Effector memory CD8-positive, alpha-beta T cell (primary cell): Measurements from ENCODE around the gene CNGA4.

Experiments
- ATAC-seq: fragments of 150-1000 bp; cut with Tn5 transposase; replicated peaks from 2 replicates; pipeline ENCODE4 v1.10.0; 2021; ENCODE audit warnings: mild to moderate bottlenecking, moderate library complexity
- DNase-seq, 3 experiments: peaks; one replicate each; pipeline ENCODE4 v3.0.0; 2021
- H3K27ac Mint-ChIP-seq, 2 donors: one replicate each; pipeline ENCODE4 v1.8.0; 2022; ENCODE audit warnings: mild to moderate bottlenecking in 2 of 2, mixed read lengths in 2 of 2, moderate library complexity in 2 of 2
- H3K27me3 Mint-ChIP-seq, 2 donors: one replicate each; pipeline ENCODE4 v1.8.0; 2022; ENCODE audit warnings: mixed read lengths in 2 of 2
- H3K36me3 Mint-ChIP-seq: one replicate; pipeline ENCODE4 v1.8.0; 2022; ENCODE audit warnings: mild to moderate bottlenecking, moderate library complexity, mixed read lengths; ENCODE audit not compliant: insufficient read depth
- H3K4me1 Mint-ChIP-seq, 2 donors: one replicate each; pipeline ENCODE4 v1.8.0; 2022; ENCODE audit warnings: low read depth in 2 of 2, mixed read lengths in 2 of 2
- H3K4me3 Mint-ChIP-seq, 2 donors: one replicate each; pipeline ENCODE4 v1.8.0; 2022; ENCODE audit warnings: mild to moderate bottlenecking in 2 of 2, mixed read lengths in 2 of 2, moderate library complexity in 2 of 2
- H3K9me3 Mint-ChIP-seq, 2 donors: one replicate each; pipeline ENCODE4 v1.8.0; 2022; ENCODE audit warnings: mixed read lengths in 2 of 2

Gene CNGA4

DNA sequence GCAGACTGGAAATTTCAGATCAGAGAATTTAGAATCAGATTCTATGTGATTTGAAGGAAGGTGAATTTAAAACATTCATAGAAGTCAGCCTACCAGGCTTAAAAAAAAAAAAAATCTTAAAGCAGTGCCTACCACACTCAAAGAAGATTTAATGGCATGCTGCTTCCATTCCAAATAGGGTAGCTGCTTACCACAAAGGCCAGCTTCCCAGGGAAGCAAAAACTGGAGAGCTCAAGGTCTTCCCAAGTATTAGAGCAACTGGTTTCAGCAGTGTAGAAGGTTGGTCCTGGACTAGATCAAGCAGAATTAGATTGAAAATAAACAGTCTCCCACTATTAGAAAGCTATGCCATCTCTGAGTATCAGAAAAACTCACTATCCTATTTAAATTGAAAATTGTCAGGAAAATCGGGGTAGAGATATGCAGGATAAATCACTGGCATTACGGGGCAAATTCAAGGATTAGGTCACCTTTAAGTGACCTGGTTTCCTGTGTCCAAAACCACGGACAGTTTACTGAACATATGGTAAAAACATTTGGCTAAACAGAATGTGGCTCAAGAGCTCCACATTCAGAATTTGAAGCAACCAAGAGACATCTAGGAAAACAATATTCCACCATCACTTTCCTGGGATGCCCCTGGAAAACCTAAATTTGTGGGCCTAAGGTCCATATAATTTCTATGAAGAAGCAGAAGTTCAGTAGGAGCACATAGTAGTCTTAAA lies 32.3 kb upstream of the CNGA4 start:
- H3K4me1 Mint-ChIP-seq: peaks cover 27 to 31% of the 10 kb centered on the region in 2 donors
- peak overlapping the region in 1 of 2 donors; percentile 59 for H3K27ac Mint-ChIP-seq
- DNase-seq (no peak), ATAC-seq (no peak)
- H3K27me3 Mint-ChIP-seq: no peaks in the 10 kb centered on the region
- H3K9me3 Mint-ChIP-seq: no peaks in the 10 kb centered on the region
- H3K4me3 Mint-ChIP-seq: no peak overlapping the region
- H3K36me3 Mint-ChIP-seq: peaks cover 31% of the 10 kb centered on the region

- Mint-ChIP-seq H3K36me3 (peaks cover 31% of the 10 kb centered on the region), H3K4me1 (peaks cover 3 to 13% of the 10 kb centered on the region in 2 donors), H3K4me3 (no peak overlapping the region), H3K27ac (no peak overlapping the region), H3K9me3 (no peaks in the 10 kb centered on the region), H3K27me3 (no peaks in the 10 kb centered on the region)
- no peak for DNase-seq
- no peak for ATAC-seq
Measured at GRCh38 chr11:6209801-6210200, 29.1 kb upstream of the CNGA4 start.

- Mint-ChIP-seq H3K27ac (peak overlapping the region in 1 of 2 donors; percentile 30), H3K27me3 (no peaks in the 10 kb centered on the region), H3K4me3 (no peak overlapping the region), H3K36me3 (peaks cover 30% of the 10 kb centered on the region), H3K9me3 (no peaks in the 10 kb centered on the region), H3K4me1 (peaks cover 3 to 8% of the 10 kb centered on the region in 2 donors)
- DNase-seq (no peak), ATAC-seq (no peak)
Measured at GRCh38 chr11:6210274-6210955, 28.5 kb upstream of the CNGA4 start.

- DNase-seq: no peak
- H3K4me3 Mint-ChIP-seq: no peak overlapping the region
- ATAC-seq: no peak
- no peak overlapping the region for H3K27ac Mint-ChIP-seq
- peaks cover 33% of the 10 kb centered on the region for H3K36me3 Mint-ChIP-seq
- H3K4me1 Mint-ChIP-seq: peaks cover 0 to 5% of the 10 kb centered on the region in 2 donors
- H3K27me3 Mint-ChIP-seq: no peaks in the 10 kb centered on the region
- H3K9me3 Mint-ChIP-seq: no peaks in the 10 kb centered on the region
Measured at GRCh38 chr11:6214530-6214929, 24.4 kb upstream of the CNGA4 start.

DNA sequence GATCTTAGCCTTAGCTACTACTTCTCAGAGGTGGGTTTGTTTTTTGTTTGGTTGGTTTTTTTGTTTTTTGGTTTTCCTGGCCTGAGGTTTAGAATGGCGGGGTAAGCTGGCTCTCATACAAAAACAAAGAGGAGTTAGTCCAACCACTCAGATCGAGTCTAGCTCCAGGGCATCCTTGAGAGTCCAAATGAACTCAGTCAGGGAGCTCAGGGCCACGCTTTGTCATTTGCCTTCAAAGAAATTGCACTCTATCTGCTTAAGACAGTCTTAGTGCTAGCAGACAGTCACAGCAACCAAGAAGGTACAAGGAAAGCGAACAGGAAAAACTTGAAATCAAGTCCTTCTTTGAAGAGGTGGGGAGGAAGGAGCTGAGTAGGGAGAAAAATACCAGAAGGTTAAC lies 22.4 kb upstream of the CNGA4 start:
- H3K36me3 Mint-ChIP-seq: peaks cover 33% of the 10 kb centered on the region
- ATAC-seq: no peak

GRCh38 chr11:6217722-6218121 lies 21.2 kb upstream of the CNGA4 start:
- H3K4me1 Mint-ChIP-seq: peaks cover 0 to 3% of the 10 kb centered on the region in 2 donors
- DNase-seq (no peak), ATAC-seq (no peak)
- peak overlapping the region in 1 of 2 donors; percentile 17 for H3K27ac Mint-ChIP-seq
- no peaks in the 10 kb centered on the region for H3K27me3 Mint-ChIP-seq
- peaks cover 46% of the 10 kb centered on the region for H3K36me3 Mint-ChIP-seq
- H3K9me3 Mint-ChIP-seq: no peaks in the 10 kb centered on the region
- H3K4me3 Mint-ChIP-seq: no peak overlapping the region

More for the DNA sequence above, 22.4 kb upstream of the CNGA4 start:
- H3K27ac Mint-ChIP-seq: no peak overlapping the region
- peaks cover 0 to 3% of the 10 kb centered on the region in 2 donors for H3K4me1 Mint-ChIP-seq
- H3K4me3 Mint-ChIP-seq: no peak overlapping the region
- H3K27me3 Mint-ChIP-seq: no peaks in the 10 kb centered on the region
- no peaks in the 10 kb centered on the region for H3K9me3 Mint-ChIP-seq
- DNase-seq: no peak

- no peak for DNase-seq
- Mint-ChIP-seq H3K36me3 (peaks cover 46% of the 10 kb centered on the region), H3K4me1 (peaks cover 0 to 3% of the 10 kb centered on the region in 2 donors), H3K9me3 (no peaks in the 10 kb centered on the region), H3K27me3 (no peaks in the 10 kb centered on the region), H3K27ac (peak overlapping the region in 1 of 2 donors; percentile 6), H3K4me3 (no peak overlapping the region)
- ATAC-seq: no peak
Measured at GRCh38 chr11:6219359-6219758, 19.5 kb upstream of the CNGA4 start.

DNA sequence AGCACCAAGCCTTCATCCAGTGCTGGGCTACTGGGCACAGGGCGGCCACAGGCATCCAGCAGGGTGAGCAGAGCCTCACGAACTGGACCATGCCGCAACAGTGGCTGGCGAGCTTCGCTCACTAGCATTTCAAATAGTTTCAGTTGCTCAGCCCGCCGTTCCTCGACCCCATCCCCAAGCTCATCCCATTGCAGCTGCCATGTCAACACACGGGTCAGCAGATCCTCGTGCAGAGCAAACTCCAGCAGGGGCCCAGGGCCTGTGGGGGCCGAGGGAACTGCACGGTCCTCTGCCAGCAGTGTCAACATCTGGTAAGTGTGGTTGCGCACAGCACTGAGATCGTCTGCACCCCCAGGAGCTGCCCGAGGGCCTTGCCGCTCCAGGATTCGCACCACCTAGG lies 15.0 kb upstream of the CNGA4 start:
- Mint-ChIP-seq H3K27me3 (no peaks in the 10 kb centered on the region), H3K36me3 (peaks cover 37% of the 10 kb centered on the region), H3K27ac (no peak overlapping the region), H3K9me3 (no peaks in the 10 kb centered on the region), H3K4me1 (peaks cover 26 to 42% of the 10 kb centered on the region in 2 donors), H3K4me3 (no peak overlapping the region)
- no peak for ATAC-seq
- DNase-seq: no peak

DNA sequence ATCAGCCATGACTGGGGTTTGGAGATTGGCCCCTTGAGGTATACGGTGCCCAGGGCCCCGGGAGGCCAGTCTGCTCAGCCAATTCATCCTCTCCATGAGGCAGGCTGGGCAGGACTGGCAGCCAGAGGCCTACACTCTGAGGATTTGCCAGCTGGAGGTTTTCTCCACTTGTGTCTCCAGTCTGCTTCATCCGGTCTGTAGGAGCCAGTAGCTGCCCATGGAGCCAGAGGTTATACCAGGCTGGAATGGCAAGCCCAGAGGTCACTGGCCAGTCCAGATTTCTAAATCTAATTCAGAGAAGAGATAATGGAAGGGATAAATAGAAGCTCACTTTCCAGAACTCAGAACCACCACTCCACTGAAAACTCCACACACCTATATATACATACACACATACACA lies 14.5 kb upstream of the CNGA4 start:
- Mint-ChIP-seq H3K36me3 (peaks cover 32% of the 10 kb centered on the region), H3K27ac (no peak overlapping the region), H3K4me1 (peaks cover 32 to 47% of the 10 kb centered on the region in 2 donors), H3K27me3 (no peaks in the 10 kb centered on the region), H3K4me3 (no peak overlapping the region), H3K9me3 (no peaks in the 10 kb centered on the region)
- ATAC-seq: no peak
- no peak for DNase-seq

- Mint-ChIP-seq H3K36me3 (peaks cover 26% of the 10 kb centered on the region), H3K27me3 (no peaks in the 10 kb centered on the region), H3K4me1 (peaks cover 38 to 53% of the 10 kb centered on the region in 2 donors)
Measured at GRCh38 chr11:6225024-6225423, 13.9 kb upstream of the CNGA4 start.

GRCh38 chr11:6225896-6226295 lies 13.0 kb upstream of the CNGA4 start:
- ATAC-seq (no peak), DNase-seq (no peak)
- no peak overlapping the region for H3K4me3 Mint-ChIP-seq
- no peaks in the 10 kb centered on the region for H3K9me3 Mint-ChIP-seq
- peaks cover 20% of the 10 kb centered on the region for H3K36me3 Mint-ChIP-seq
- no peaks in the 10 kb centered on the region for H3K27me3 Mint-ChIP-seq
- peaks cover 47 to 62% of the 10 kb centered on the region in 2 donors for H3K4me1 Mint-ChIP-seq
- peak overlapping the region in 1 of 2 donors; percentile 12 for H3K27ac Mint-ChIP-seq

More at GRCh38 chr11:6225024-6225423, 13.9 kb upstream of the CNGA4 start:
- Mint-ChIP-seq H3K9me3 (no peaks in the 10 kb centered on the region), H3K27ac (peak overlapping the region in 1 of 2 donors; percentile 2), H3K4me3 (no peak overlapping the region)
- ATAC-seq (no peak), DNase-seq (no peak)

DNA sequence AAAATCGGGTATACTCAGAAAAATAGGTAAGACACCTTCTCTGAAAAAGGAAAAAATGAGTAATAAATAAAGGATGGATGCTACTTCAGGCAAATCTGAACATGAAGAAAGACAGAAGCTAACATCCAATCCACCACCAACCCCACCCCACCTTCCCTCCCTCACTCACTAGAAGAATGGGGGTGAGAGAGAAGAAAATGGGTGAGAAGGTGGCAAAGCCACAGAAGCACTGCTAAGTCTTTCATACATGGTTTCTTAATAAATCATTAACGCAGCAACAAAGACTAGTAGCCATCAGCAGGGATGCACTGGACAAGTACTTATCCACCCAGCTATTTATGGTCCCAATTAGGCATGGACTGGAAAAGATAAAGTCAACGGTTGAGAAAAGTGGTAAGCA lies 10.4 kb upstream of the CNGA4 start:
- DNase-seq: peak in 1 of 3 experiments; percentile 16
- H3K4me3 Mint-ChIP-seq: peak overlapping the region; percentile 3 to 80
- H3K36me3 Mint-ChIP-seq: peaks cover 6% of the 10 kb centered on the region
- H3K4me1 Mint-ChIP-seq: peaks cover 55 to 83% of the 10 kb centered on the region in 2 donors
- H3K27ac Mint-ChIP-seq: peak overlapping the region; percentile 39 to 89
- H3K9me3 Mint-ChIP-seq: no peaks in the 10 kb centered on the region
- peak; percentile 81 for ATAC-seq
- no peaks in the 10 kb centered on the region for H3K27me3 Mint-ChIP-seq

GRCh38 chr11:6229911-6230310 lies 9.0 kb upstream of the CNGA4 start:
- H3K4me1 Mint-ChIP-seq: peaks cover 61 to 90% of the 10 kb centered on the region in 2 donors
- peak overlapping the region; percentile 86 to 89 for H3K27ac Mint-ChIP-seq
- no peaks in the 10 kb centered on the region for H3K9me3 Mint-ChIP-seq

GRCh38 chr11:6232899-6233298 lies 6.0 kb upstream of the CNGA4 start:
- Mint-ChIP-seq H3K27me3 (no peaks in the 10 kb centered on the region), H3K4me3 (peak overlapping the region; percentile 45 to 89), H3K27ac (peak overlapping the region in 1 of 2 donors; percentile 73), H3K36me3 (peaks cover 17% of the 10 kb centered on the region), H3K4me1 (peaks cover 44 to 67% of the 10 kb centered on the region in 2 donors), H3K9me3 (no peaks in the 10 kb centered on the region)
- no peak for DNase-seq
- no peak for ATAC-seq

More at GRCh38 chr11:6229911-6230310, 9.0 kb upstream of the CNGA4 start:
- Mint-ChIP-seq H3K36me3 (peaks cover 8% of the 10 kb centered on the region), H3K4me3 (peak overlapping the region; percentile 70 to 80), H3K27me3 (no peaks in the 10 kb centered on the region)
- ATAC-seq (no peak), DNase-seq (peak; percentile 15 to 30 (median 17))
